LNCaP clone FGC (cell line): Measurements from ENCODE around the gene CDC34.

Source experiments
- DNase-seq: peaks from one replicate; pipeline ENCODE4 v3.0.0-alpha.2; 2011; ENCODE audit warnings: low read depth
- H3K4me3 ChIP-seq: 2 replicates; pipeline ENCODE4 v1.5.1; 2011; ENCODE audit warnings: mild to moderate bottlenecking, low read depth, low read length, control low read depth
- CTCF ChIP-seq: IDR thresholded peaks from 2 replicates; pipeline ENCODE4 v1.5.1; 2012; ENCODE audit warnings: mild to moderate bottlenecking; ENCODE audit not compliant: control insufficient read depth, insufficient read depth; ENCODE audit errors: extremely low read depth

CDC34 gene

GRCh38 chr19:531753-532560, at the start of gene CDC34:
CDC34 (plus strand) TSS chr19:531760; CDS start chr19:531932, 172 bp downstream.
- no peak for DNase-seq
- peak within 1 kb of the TSS; percentile 93 for H3K4me3 ChIP-seq
- TF ChIP-seq CTCF: no peak

- H3K4me3 ChIP-seq: no peak overlapping the region
- no peak for DNase-seq
- 0 out of 2 replicates have a peak, but pooled peaks have one; percentile 7 for TF ChIP-seq CTCF
These were observed 49.1 kb upstream of the CDC34 start for GRCh38 chr19:482186-483041.

GRCh38 chr19:483332-484072, 48.1 kb upstream of the CDC34 start:
- no peak for TF ChIP-seq CTCF
- no peak overlapping the region for H3K4me3 ChIP-seq
- no peak for DNase-seq

- TF ChIP-seq CTCF: no peak
- no peak for DNase-seq
- no peak overlapping the region for H3K4me3 ChIP-seq
These were observed 47.1 kb upstream of the CDC34 start for GRCh38 chr19:484494-484893.

- no peak for TF ChIP-seq CTCF
- no peak overlapping the region for H3K4me3 ChIP-seq
- no peak for DNase-seq
These were observed 46.5 kb upstream of the CDC34 start for GRCh38 chr19:485077-485476.

- DNase-seq: no peak
- no peak overlapping the region for H3K4me3 ChIP-seq
- no peak for TF ChIP-seq CTCF
These were observed 45.9 kb upstream of the CDC34 start for GRCh38 chr19:485583-486236.
